Activated T-cell treated with anti-CD3 and anti-CD28 coated beads for 48 hours (primary cell): ENCODE results near the gene HIF1AN.

Source experiments
- DNase-seq: peaks from one replicate; pipeline ENCODE4 v3.0.0-alpha.2; 2020; ENCODE audit warnings: low read depth

The HIF1AN gene

DNA sequence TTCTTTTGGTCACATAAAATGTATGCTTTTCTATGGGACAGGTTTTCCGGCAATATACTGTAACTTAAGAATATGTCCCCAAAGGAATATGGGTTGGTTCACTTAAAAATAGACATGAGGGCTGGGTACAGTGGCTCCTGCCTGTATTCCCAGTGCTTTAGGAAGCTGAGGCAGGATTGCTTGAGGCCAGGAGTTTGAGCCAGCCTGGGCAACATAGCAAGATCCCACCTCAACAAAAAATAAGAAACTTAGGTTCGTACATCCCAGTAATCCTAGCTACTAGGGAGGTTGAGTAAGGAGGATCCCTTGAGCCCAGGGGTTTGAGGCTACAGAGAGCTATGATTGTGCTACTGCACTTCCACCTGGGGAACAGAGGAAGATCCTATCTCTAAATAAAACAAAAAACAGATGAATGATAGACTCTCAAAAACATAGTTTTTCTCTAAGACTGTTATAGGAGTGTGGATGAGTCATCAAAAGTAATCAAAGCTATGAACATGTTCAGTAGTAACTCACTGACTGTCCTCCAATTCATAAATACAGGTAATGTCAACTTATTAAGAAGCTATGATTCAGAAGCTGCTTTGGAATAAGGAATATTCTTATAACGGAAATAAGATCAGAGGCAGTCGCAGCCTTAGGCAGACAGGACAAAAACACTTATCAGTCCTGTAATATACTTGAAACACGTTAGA is 13.5 kb upstream of the HIF1AN start:
- DNase-seq = no peak

DNA sequence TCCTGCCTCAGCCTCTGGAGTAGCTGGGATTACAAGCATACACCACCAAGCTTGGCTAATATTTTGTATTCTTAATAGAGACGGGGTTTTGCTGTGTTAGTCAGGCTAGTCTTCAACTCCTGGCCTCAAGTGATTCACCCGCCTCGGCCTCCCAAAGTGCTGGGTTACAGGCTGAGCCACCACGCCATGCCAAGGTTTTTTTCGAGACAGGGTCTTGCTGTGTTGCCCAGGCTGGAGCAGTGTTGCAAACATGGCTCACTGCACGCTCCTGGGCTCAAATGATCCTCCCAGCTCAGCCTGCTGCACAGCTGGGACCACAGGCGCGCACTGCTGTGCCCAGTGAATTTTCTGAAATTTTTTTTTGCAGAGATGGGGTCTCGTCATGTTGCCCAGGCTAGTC is 12.8 kb upstream of the HIF1AN start:
- no peak for DNase-seq

DNA sequence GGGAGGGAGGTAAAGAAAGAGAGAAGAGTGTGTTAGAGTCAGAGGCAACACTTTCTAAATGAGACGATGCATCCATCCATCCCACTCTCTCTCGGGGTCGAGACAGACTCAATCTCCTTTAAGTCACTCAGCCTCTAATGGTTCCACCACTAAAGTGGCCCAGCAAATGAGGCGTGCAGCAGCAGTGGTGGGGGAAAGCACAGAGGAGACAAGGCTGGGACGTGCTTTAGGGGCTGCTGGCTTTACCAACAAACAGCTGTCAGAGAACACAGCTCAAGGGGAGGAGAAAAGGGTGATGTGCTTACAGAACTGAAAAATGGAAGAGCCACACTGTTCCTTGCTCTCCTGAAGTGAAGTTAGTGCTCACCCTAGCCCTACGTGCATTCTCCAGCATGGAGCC is 11.5 kb upstream of the HIF1AN start:
- no peak for DNase-seq

DNA sequence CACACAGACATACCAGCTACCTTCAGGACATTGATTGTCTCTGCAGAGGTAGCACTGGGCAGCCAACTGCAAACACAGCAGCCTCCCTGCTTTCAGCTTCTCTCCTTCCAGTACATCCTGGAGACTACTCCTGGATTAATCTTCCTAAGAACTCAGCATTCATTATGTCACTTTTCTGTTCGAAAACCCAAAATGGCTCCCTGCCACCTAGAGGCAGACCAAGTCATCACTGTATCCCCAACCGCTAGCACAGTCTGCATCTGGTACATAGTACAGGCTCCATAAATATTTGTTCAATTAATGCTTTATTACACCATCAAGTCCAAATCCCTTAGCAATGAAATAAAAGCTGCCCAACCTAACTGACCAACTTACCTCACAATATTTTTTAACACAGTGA is 11.1 kb upstream of the HIF1AN start:
- DNase-seq = no peak

DNA sequence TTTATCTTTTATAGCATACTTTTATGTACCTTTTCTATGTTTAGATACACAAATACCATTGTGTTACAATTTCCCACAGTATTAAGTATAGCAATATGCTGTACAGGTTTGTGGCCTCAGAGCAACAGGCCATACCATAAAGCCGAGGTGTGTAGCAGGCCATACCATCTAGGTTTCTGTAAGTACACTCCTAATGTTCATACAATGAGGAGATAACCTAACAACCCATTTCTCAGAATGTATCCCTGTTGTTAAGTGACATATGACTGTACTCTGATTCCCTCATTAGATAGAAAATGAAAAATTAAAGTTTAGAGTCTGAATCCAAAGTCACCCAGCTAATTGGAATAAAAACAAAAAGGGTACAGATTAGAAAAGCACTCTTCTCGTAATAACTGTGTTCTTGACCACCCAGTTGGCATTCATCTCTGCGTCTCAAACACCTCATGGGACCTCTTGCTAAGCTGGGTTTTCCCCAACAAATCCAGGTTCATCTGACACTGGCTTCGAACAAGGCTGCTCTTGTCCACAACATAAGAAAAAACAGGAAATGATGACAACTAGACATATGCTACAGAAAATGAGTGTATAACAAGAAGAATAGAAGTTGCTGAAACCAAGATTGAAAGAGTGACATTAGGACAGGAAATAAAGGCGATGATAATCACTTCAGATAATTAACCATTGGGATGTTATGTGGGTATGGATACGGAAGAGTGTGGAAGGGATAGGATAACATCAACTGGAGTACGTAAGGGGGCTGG is 7.4 kb upstream of the HIF1AN start:
- DNase-seq = no peak

DNA sequence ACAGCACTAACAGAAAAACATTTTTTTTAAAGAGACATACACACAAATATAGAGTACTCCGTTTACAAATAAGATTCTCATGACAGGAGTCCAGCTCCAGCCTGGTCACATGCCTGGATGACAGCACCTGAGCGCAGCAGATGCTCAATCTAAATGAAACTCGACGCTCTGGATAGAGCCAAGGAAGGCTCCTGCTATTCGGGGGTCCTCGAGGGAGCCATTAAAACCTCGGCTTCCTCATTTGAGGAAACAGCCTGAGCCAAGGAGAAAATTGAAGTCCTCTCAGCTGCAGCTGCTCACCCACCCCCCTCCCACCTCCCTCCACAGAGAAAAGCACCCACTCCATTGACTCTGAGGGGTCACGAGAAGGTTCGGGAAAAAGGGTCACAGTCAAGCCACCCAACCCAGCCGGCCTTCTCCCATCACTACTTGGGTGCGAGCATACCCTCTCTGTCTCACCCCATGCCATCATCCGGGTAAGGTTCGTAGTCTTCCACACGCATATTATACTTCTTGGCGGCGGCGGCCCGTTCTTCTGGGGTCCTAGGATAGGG is 6.7 kb upstream of the HIF1AN start:
- no peak for DNase-seq

DNA sequence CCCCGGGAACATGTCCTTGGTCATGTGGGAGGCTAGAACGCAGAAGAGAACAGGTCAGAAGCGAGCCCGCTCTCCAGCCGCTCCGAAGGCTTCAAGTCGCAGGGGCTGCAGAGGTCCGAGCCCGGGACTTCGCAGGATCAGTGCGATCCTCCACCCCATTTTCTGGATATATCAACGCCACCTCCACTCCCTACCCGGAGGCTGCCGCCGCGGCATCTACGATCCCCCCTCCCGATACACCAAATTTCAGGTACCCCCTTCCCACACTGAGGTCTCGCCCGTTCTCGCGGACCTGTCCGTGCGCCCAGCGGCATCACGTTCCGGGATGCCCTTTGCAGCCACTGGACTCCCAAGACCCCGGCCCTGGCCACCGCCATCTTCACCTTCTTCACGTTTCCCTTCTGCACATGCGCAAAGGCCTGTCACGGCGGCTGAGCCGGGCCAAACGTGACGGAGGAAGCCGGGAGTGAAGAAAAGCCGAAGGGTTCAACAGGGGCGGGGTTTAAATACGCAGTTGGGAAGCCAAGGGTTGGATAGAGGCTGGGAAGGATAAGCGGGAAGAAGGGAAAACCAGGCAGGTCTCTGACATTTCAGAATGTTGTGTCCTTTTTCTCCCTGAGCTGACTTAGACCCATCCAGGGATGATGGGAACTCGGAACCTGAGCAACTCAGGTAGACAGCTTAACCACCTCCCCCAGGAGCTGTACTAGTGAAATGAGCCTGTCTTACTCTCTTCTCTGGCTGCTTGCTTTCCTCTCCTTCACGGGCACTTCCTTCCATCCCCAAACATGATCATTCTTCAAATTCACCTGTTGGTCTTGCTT is 6.1 kb upstream of the HIF1AN start, which contains the start of gene NDUFB8:
Gene NDUFB8 (minus strand): TSS at position 397 of the 824 bp plus-strand sequence. CDS start 20 bp downstream, at position 377.
- peak; percentile 84 for DNase-seq

DNA sequence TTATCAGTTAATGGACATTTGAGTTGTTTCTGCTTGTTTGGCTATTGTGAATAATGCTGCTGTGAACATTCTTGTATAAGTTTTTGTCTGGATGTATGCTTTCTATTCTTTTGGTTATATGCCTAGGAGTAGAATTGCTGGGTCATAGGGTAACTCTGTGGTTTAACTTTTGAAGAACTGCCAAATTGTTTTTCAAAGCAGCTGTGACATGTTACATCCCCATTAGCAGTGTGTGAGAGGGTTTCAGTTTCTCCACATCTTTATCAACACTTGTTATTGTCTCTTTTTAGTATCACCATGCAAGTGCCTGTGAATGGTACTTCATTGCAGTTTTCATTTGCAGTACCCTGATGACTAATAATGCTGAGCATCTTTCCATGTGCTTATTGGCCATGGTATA is 4.0 kb upstream of the HIF1AN start:
- DNase-seq = no peak

DNA sequence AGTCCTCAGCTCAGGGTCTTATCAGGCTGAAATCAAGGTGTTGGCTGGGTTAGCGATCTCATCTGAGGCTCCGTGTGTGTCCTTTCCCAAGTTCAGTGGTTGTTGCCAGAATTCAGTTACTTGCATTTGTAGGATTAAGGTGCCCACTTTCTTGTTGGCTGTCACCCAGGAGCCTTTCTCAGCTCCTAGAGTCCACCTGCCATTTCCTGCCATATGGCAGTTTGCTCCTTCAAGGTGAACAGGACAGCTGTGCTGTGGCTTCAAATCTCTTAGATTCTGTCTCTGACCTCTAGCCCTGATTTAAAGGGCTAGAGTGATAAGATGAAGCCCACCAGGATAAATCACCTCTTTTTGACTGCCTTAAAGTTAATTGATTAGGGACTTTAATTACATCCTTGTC is 1.0 kb upstream of the HIF1AN start:
- DNase-seq = no peak

DNA sequence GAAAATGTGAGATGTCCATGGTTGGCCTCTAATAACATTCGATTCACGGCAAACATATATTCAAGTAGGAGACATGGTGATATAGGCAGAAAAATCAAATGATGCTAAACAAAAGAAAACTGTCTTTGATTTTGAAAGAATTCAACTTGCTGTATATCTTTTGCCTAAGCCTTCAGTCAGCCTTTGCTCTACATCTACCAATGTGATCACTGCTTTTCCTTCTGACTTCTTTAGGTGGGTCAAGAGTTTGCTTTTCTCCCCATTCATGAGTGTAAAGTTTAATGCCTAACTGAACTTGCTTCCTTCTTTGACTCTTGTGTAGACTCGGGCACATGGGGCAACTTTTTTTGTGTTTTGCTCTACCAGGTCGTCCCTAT is 417 bp upstream of the HIF1AN start:
- DNase-seq = no peak

DNA sequence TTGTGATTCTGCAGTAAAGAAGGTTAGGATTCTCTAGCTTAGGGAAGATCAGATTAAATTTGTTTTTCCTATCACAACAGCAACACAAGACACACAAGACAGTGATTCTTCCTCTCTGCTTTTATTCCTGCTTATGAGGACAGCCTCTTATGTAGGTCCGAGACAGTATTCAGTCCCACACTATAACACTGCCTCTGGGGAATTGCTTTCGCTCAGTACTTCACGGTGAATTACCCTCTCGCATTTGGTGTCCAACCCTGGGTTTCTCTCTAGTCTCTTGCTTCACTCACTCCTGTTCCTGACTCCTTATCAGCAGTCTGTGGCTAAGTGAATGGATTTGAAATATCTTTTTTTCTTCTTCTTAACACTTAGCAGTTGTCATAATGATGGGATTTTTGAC is 1.7 kb downstream of the HIF1AN start:
- no peak for DNase-seq

DNA sequence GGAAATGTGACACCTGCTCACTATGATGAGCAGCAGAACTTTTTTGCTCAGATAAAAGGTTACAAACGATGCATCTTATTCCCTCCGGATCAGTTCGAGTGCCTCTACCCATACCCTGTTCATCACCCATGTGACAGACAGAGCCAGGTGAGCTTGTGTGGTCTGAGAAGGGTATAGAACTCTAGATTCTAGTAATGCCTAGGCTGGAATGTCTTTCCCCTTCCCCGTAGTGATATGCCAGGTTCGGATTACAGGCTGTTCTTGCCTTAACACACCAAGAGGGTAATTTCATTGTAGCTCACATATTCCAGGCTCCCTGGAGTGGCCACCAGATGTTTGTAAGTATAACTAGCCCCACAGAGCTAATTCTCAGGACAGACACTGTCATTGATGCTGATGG is 9.2 kb downstream of the HIF1AN start:
- no peak for DNase-seq

DNA sequence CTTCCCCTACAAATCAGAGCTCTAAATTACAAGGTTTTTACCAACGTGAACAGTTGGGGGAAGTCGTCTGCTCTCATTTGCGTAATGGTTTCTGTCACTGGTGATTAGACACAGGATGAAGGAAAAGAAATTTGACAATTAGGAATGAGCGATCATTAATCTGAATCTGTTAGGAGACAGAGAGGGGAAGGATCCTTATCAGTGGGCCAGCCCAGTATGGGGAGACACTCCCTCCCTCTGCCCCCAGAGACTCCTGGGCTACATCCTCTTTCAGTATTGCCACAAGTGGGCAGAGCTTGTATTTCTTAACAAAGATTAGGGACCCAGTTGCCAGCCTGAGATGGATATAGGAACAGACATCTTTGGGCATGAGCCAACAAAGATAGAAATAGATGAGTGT is 15.5 kb downstream of the HIF1AN start:
- DNase-seq = no peak

DNA sequence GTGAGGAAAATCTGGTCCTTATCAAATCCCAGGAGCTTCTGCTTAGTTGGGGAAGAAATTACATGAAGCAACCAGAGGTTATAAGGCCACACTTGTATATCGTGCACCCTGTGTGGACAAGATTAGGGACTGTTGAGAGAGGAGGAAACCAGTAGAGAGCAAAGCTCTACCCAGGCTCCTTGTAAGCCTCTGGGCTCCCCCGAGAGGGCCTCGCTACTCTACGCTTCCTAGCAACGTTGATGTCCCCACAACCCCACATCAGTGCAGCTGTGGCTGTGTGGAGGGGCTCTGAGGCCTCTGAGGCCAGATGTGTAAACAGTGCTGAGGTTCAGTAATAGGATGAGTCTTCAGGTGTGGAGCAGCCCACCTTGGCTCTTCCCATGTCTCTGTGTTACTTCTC is 16.0 kb downstream of the HIF1AN start:
- DNase-seq = no peak

DNA sequence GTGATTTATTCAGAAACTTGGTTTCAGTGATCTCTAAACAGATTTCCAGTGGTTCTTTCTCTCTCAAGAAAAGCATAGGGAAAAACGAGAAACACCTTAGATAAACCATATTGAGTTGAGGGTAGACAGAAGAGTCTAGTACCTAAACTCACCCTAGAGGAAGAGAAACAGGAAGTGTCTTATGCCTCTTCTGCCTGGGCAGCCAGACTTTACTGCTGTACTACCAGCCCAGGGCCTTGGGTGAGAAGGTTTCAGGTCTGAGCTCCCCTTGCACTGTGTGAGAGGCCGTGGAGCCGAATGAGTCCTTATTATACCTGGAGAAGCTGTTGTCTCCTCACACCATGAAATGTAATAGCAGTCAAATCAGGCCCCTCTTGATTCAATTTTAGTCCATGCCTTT is 18.2 kb downstream of the HIF1AN start:
- no peak for DNase-seq

DNA sequence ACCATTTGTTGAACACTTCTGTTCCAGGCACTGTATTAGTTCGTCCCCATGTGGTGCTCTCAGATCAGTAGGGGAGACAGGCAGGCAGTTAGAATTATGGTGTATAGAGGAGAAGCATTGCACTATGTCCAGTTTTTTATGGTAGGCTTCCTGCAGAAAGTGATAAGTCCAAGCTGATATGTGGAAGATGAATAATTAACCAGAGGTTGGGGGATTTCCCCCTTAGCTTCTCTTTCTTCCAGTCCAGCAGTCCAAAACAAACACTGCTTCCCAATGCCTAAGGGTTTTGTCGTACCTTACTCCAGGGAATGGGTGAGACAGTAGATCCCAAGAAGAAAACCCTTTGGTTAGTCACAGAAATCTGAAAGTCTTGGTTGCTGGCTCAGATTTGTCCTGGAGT is 19.2 kb downstream of the HIF1AN start:
- no peak for DNase-seq

DNA sequence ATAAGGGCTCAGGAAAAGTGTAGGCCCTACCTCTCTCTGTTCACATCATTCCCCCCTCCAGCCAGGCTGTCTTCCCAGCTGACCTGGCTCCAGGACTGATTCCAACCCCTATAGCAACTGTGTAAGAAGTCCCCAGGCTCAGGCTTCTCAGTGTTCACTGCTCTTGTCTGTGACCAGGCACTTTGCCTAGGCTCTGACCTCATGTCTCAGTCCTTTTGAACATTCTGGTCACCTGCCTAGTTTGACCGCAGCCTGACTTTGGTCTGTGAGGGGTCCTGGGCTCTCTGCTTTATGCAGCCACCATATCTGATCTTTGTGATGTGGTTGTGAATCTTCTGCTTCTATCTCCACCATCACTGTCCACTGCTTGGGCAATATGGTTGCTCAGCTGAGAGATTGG is 24.5 kb downstream of the HIF1AN start:
- DNase-seq = no peak

DNA sequence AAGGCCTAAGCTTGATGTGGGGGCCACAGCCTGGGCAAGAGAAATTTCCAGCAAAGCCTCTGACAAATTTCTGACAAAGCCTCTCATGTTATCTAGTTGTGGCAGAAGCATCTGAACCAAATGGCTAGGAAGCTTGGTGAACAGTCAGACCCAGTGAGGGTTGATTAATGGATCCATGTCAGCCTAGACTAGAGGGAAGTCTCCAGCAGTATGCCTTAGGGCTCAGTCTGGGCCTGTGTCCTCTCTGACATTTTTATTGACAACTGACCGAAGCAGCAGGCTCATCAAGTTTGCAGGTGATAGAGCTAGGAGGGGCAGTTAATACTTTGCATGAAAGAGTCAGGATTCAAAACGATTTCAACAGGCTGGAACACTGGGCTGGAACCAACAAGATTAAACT is 25.3 kb downstream of the HIF1AN start:
- no peak for DNase-seq

DNA sequence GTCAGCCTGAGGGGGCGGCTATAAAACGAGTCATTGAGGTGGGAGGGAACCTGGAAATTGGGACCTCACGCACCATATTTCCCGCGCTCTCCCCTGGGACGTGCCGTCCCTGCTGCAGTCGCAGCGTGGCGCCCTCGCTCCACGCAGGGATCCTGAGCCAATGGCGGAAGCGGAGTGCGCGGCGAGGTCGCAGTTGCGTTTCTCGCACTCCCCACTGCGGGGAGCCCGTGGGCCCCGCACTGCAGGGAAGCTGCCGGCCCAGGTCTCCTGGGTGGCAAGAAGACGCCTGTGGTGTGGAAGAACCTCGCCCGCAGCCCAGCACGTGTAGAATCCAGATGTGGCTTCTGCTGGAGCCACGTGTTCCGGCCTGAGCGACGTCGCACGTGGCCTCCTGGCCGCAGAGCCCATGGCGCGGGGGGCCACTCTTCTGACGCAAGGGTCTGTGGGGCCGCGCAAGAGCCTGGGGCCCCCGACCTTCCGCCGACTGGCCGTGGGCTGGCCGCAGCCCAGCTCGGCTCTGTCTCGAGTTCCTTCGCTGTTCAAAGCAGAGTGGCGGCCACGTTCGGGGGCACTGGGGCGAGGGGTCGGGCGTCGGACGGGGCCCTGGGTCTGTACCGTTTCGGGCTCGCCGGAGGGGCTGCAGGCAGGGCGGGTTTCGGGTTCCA is 26.4 kb downstream of the HIF1AN start:
- DNase-seq = peak; percentile 79

DNA sequence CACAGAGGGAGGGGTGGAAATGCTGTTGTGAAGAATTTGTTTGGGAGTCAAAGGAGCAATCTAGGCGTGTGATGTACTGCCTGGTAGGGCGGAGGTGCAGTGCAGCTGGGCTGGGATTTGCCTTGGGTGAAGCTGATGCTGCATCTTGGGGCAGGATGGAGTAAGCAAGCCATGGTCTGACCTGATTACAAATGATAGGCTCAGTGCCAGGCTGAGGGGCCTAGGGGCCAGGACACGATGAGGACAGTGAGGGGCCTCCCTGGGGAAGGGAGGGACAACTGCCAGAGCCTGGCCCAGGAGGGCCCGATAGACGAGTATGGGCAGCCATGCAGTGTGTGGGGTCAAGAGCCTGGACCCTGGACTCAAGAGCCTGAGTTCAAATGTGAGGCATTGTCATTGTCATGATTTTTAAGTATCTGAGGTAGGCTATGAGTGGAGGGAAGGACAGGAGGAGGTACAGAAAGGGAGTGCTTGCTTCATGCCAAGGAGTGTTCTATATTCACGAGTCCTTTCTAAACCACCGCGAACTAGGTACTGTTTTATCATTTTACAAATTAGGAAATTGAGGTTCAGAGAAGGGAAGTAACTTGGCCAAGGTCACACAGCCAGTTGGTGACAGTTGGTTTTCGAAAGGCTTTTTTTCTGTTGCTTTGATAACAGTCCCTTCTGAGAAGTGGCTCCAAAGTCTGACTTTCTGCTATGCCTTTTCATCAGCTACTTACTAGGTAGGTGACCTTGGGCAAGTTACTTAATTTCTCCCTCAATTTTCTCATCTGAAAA is 29.7 kb downstream of the HIF1AN start:
- no peak for DNase-seq

DNA sequence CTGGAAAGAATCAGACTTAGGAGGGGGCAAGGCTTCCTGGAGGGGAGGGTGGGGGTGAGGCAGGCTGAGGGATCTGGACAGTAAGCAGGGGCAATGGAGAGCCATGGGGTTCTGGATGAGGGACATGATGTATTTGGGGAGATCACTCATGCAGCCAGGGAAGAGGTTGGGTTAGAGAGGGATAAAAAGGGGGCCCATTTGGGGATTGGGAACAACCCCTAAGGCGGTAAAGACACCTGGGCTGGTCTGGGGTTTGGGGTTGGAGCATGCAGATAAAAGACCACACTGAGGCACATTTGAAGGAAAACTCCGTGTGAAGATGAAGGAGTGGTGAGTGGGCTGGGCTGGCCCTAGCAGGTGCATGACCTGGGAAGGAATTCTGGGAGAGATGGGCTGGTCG is 30.8 kb downstream of the HIF1AN start:
- no peak for DNase-seq
